MM.1S (cell line): ENCODE data around the gene TIPRL.

Experiments used
- DNase-seq: peaks from one replicate; pipeline ENCODE4 v3.0.0-alpha.2; 2015
- H2AFZ ChIP-seq: fragments of 300-600 bp; sonication (generic); 2 replicates; pipeline ENCODE4 v1.6.0; 2016; ENCODE audit warnings: antibody characterized with exemption, low read length
- H3F3A ChIP-seq: fragments of 300-600 bp; sonication (generic); 2 replicates; pipeline ENCODE4 v1.6.1; 2016; ENCODE audit warnings: mild to moderate bottlenecking, antibody characterized with exemption, low read length, moderate library complexity, mixed read lengths; ENCODE audit not compliant: insufficient read depth
- H3K27ac ChIP-seq: fragments of 300-600 bp; sonication (generic); 2 replicates; pipeline ENCODE4 v1.5.1; 2016; ENCODE audit warnings: mild to moderate bottlenecking, low read length
- H3K27me3 ChIP-seq: fragments of 300-600 bp; sonication (generic); replicated peaks from 2 replicates; pipeline ENCODE4 v1.6.0; 2016; ENCODE audit warnings: low read length; ENCODE audit not compliant: insufficient read depth
- H3K36me3 ChIP-seq: fragments of 300-600 bp; sonication (generic); replicated peaks from 2 replicates; pipeline ENCODE4 v1.6.1; 2016; ENCODE audit warnings: mild to moderate bottlenecking, low read length, mixed read lengths; ENCODE audit not compliant: insufficient read depth
- H3K4me1 ChIP-seq: fragments of 300-600 bp; sonication (generic); 2 replicates; pipeline ENCODE4 v1.6.1; 2016; ENCODE audit warnings: low read length, mixed read lengths
- H3K4me2 ChIP-seq: fragments of 300-600 bp; sonication (generic); 2 replicates; pipeline ENCODE4 v1.6.0; 2016; ENCODE audit warnings: low read depth, low read length
- H3K4me3 ChIP-seq: fragments of 300-600 bp; sonication (generic); 2 replicates; pipeline ENCODE4 v1.5.1; 2016; ENCODE audit warnings: low read length, mixed read lengths
- H3K79me2 ChIP-seq: fragments of 300-600 bp; sonication (generic); 2 replicates; pipeline ENCODE4 v1.6.1; 2016; ENCODE audit warnings: mixed run types, low read length, mixed read lengths
- H3K9ac ChIP-seq: fragments of 300-600 bp; sonication (generic); 2 replicates; pipeline ENCODE4 v1.6.1; 2016; ENCODE audit warnings: low read length, mixed read lengths
- H3K9me2 ChIP-seq: fragments of 300-600 bp; sonication (generic); replicated peaks from 2 replicates; pipeline ENCODE4 v1.6.1; 2016; ENCODE audit warnings: mild to moderate bottlenecking, low read length, mixed read lengths; ENCODE audit not compliant: insufficient read depth
- H3K9me3 ChIP-seq: fragments of 300-600 bp; sonication (generic); replicated peaks from 2 replicates; pipeline ENCODE4 v1.6.1; 2016; ENCODE audit warnings: mild to moderate bottlenecking, low read length, mixed read lengths; ENCODE audit not compliant: insufficient read depth
- H4K20me1 ChIP-seq: fragments of 300-600 bp; sonication (generic); 2 replicates; pipeline ENCODE4 v1.6.1; 2016; ENCODE audit warnings: mild to moderate bottlenecking, low read length, moderate library complexity, mixed read lengths; ENCODE audit not compliant: insufficient read depth
- EZH2 ChIP-seq: fragments of 300-600 bp; sonication (generic); optimal IDR thresholded peaks from 2 replicates; pipeline ENCODE3; 2017; ENCODE audit warnings: low read depth, mild to moderate bottlenecking, antibody characterized with exemption, low read length, mixed read lengths
- EZH2phosphoT487 ChIP-seq: fragments of 300-600 bp; sonication (generic); IDR thresholded peaks from 2 replicates; pipeline ENCODE4 v1.6.1; 2018; ENCODE audit warnings: antibody characterized with exemption, low read length
- TF ChIP-seq, protein P1 (sequence below): fragments of 300-600 bp; sonication (generic); IDR thresholded peaks from 2 replicates; pipeline ENCODE4 v1.5.1; 2016; ENCODE audit warnings: antibody characterized with exemption, low read length, mixed read lengths

The TIPRL gene

DNA sequence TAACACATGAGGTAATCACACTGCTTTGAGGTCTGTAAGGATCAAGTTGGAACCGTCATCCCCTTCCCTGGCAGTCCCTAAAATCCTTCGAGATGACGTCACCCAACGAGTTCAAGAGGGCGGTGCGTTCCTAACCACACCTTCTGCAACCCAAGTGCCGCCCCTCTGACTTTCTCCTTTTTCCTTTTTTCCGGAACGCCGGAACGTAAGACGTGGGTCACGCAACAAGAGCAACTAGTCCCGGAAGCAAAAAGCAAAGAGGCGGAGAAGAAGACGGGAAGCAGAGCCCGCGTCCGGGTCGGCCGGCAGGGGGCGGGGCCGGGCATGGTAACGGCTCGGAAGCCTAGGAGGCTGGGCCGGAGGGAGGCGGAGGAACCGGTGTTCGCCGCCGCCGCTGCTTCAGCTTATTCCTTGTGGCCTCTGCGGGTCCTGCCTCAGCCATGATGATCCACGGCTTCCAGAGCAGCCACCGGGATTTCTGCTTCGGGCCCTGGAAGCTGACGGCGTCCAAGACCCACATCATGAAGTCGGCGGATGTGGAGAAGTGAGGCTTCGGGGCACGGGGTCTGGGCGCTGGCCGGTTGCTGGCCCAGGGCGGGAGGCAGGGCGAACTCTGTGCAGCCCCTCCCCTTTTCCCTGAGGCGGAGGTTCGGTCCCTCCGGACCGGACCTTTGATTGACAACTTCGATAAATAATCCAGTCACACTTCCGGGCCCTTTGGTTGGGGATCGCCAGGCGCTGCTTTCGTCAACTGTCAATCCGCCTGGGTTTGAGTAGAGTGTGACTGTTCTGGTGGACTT is at the start of gene TIPRL:
Gene TIPRL, plus strand, starts transcription at position 325 of the 800 bp plus-strand sequence. Its CDS starts 116 bp downstream, at position 441.
- H3K9ac ChIP-seq = peak within 1 kb of the TSS; percentile 69
- H3K9me2 ChIP-seq = no peaks in the 10 kb centered on the region
- no peaks in the 10 kb centered on the region for H3K27me3 ChIP-seq
- H3K4me3 ChIP-seq = peak within 1 kb of the TSS; percentile 71
- peak within 1 kb of the TSS; percentile 67 for H3K27ac ChIP-seq
- no peaks in the 10 kb centered on the region; the same call in 1 of the 2 replicates for H3K36me3 ChIP-seq
- peaks cover 46% of the 10 kb centered on the region for H3K79me2 ChIP-seq
- peak within 1 kb of the TSS; percentile 72 for H2AFZ ChIP-seq
- no peak for TF ChIP-seq EZH2phosphoT487
- TF ChIP-seq, protein P1, sequence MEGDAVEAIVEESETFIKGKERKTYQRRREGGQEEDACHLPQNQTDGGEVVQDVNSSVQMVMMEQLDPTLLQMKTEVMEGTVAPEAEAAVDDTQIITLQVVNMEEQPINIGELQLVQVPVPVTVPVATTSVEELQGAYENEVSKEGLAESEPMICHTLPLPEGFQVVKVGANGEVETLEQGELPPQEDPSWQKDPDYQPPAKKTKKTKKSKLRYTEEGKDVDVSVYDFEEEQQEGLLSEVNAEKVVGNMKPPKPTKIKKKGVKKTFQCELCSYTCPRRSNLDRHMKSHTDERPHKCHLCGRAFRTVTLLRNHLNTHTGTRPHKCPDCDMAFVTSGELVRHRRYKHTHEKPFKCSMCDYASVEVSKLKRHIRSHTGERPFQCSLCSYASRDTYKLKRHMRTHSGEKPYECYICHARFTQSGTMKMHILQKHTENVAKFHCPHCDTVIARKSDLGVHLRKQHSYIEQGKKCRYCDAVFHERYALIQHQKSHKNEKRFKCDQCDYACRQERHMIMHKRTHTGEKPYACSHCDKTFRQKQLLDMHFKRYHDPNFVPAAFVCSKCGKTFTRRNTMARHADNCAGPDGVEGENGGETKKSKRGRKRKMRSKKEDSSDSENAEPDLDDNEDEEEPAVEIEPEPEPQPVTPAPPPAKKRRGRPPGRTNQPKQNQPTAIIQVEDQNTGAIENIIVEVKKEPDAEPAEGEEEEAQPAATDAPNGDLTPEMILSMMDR = peak; percentile 53
- H3K9me3 ChIP-seq = no peaks in the 10 kb centered on the region
- H4K20me1 ChIP-seq = no peaks in the 10 kb centered on the region
- peak within 1 kb of the TSS; percentile 93 for H3K4me2 ChIP-seq
- H3K4me1 ChIP-seq = 0 out of 2 replicates have a peak, but pooled peaks cover 4% of the 10 kb centered on the region
- peak; percentile 100 for DNase-seq
- peaks cover 14% of the 10 kb centered on the region for H3F3A ChIP-seq

DNA sequence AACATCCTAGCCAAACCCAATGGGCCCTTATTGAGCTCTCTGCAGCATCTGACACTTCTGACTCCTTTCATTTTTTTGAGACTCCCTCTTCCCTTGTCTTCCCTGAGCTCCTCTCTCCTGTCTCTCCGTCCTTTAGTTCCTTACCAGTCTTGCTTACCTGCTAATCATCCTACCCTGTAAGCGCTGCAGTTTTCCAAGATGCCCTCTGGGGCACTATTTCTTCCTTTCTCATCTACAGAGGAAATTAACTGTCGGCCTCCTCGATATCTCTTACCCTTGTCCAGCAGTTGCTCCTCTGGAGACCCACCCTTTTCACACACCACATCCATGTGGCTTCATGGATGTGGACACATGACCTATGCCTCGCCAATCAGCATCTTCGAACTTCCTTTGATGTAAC is 48.8 kb upstream of the TIPRL start:
- H3K27ac ChIP-seq = no peak overlapping the region
- H3K79me2 ChIP-seq = no peaks in the 10 kb centered on the region
- no peaks in the 10 kb centered on the region for H3K36me3 ChIP-seq
- TF ChIP-seq, protein P1 = no peak
- no peak for TF ChIP-seq EZH2
- no peaks in the 10 kb centered on the region for H3K9me3 ChIP-seq
- no peak overlapping the region for H2AFZ ChIP-seq
- H4K20me1 ChIP-seq = no peaks in the 10 kb centered on the region
- no peaks in the 10 kb centered on the region for H3K4me1 ChIP-seq
- H3K4me3 ChIP-seq = no peak overlapping the region
- H3K4me2 ChIP-seq = no peak overlapping the region
- no peaks in the 10 kb centered on the region for H3K9me2 ChIP-seq
- H3K9ac ChIP-seq = no peak overlapping the region
- H3K27me3 ChIP-seq = peaks cover 3% of the 10 kb centered on the region
- H3F3A ChIP-seq = no peaks in the 10 kb centered on the region
- DNase-seq = no peak

DNA sequence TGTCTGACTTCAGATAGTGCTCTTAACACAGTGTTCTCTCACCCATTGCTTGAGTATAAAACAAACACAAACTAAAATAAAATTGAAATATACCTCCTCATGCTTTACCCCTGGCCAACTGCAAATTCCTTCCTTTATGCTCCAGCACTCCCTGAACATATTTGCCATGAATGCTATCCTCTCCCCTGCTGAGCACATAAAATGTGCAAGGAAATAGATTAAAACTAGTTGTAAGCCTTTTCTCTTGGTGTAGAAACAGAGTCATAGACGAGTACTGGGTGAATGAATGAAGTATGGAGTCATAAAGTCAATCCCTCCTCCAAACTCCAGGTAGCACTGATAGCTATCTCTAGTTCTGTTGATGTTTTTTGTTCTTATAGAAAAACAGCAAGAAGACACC is 44.6 kb upstream of the TIPRL start:
- Histone ChIP-seq H4K20me1 (no peaks in the 10 kb centered on the region), H3K4me1 (no peaks in the 10 kb centered on the region; the same call in 1 of the 2 replicates), H3F3A (peaks cover 4% of the 10 kb centered on the region; the same call in 1 of the 2 replicates), H3K4me3 (no peak overlapping the region), H3K36me3 (no peaks in the 10 kb centered on the region), H3K9me3 (no peaks in the 10 kb centered on the region), H3K4me2 (no peak overlapping the region), H3K79me2 (no peaks in the 10 kb centered on the region), H2AFZ (no peak overlapping the region), H3K9me2 (no peaks in the 10 kb centered on the region), H3K9ac (no peak overlapping the region), H3K27ac (no peak overlapping the region), H3K27me3 (peaks cover 23% of the 10 kb centered on the region)
- TF ChIP-seq EZH2phosphoT487 = no peak
- TF ChIP-seq, protein P1 = no peak
- TF ChIP-seq EZH2 = no peak
- no peak for DNase-seq
